Measurements from ENCODE around the gene MTHFD1L.

The MTHFD1L gene

DNA sequence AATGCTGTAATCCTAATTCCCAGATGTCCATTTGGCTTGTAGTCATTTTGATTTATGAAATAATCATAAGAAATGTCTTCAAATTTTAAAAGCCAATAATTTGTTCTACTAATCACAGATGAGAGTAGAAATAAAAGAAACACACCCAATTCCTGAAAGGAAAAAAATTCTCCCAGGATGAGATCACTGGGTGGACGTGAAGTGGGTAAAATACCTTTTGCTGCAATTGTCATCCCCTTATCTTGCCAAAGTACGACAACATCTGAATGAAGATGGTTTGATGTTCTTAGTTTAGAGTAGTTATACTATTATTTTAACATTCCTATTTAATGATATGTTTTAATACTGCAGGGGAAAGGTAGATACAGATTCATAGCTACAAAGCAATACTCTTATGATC lies 33.7 kb downstream of the MTHFD1L start:
- no peak for FAIRE-seq

GRCh38 chr6:150900049-150900448 lies 34.5 kb downstream of the MTHFD1L start:
- FAIRE-seq, result no peak

DNA sequence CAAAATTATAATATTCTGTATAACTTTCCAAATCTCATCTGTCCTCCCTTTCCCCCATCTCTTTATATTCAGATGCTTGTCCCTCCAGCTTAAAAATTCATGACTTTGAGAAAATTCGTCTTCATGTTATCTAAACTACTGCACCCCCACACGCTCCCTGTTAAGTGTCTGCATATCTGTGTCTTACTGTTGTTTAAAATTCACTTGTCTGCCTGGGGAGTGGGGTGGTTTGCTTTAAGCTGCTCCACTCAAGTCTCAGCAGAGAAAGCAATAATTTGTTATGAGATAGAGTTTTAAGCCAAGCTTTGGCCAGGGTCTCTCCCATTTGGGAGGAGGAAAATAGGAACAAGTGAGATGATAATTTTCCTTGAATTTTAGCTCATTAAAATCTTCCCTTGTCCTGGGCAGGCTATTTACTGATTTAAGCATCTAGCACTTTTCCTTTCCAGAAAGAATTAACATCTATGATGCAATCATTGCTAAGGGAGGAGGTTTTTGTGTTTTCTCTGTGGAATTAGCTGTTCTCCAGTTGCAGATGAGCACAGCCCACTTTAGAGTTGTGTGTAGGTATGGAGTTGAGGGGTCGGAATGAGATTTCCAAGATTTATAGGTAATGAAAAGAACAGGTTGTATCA lies 36.8 kb downstream of the MTHFD1L start:
- FAIRE-seq, result no peak

DNA sequence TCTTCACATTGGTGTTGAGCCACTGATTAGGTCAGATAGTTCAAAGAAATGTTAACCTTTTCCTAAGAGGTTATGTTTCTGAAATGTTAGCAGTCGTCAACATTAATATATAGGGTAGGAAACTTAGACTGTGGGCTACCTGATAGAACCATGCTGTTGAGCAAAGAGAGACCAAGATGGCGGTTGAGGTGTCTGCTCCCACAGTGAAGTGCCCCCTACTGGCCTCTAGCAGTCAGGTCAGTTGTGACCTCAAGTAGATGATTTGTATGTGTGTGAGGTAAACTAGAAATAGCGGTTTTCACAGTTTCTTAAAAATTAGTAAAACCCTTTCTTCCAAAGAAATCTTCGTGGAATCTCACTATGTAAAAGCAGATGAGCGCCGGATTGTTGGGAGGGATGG lies 40.3 kb downstream of the MTHFD1L start:
- no peak for FAIRE-seq

GRCh38 chr6:150906641-150907326 lies 41.3 kb downstream of the MTHFD1L start:
- FAIRE-seq, result no peak

GRCh38 chr6:150907383-150907782 lies 41.9 kb downstream of the MTHFD1L start:
- FAIRE-seq, result no peak

GRCh38 chr6:150908901-150909300 lies 43.4 kb downstream of the MTHFD1L start:
- no peak for FAIRE-seq

DNA sequence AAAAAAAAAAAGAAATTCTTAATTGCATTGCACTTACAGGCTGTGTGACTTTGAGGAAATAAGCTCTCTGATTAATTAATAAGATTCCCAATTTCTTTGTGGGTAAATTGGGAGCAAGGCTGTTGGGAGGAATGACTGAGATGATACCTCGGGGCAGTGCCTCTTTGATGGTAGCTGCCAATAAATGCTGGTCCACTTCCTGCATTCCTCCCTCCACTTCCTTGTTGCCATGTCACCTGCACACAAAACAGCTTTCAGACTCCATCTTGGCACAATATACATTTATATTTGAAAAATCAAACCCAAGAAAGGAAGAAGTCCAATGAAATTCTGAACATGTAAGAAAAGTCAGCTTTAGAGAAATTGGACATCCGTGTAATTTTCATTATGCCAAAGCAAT lies 45.1 kb downstream of the MTHFD1L start:
- no peak for FAIRE-seq

- FAIRE-seq, result no peak
These were observed 48.9 kb downstream of the MTHFD1L start for GRCh38 chr6:150914372-150914771.

DNA sequence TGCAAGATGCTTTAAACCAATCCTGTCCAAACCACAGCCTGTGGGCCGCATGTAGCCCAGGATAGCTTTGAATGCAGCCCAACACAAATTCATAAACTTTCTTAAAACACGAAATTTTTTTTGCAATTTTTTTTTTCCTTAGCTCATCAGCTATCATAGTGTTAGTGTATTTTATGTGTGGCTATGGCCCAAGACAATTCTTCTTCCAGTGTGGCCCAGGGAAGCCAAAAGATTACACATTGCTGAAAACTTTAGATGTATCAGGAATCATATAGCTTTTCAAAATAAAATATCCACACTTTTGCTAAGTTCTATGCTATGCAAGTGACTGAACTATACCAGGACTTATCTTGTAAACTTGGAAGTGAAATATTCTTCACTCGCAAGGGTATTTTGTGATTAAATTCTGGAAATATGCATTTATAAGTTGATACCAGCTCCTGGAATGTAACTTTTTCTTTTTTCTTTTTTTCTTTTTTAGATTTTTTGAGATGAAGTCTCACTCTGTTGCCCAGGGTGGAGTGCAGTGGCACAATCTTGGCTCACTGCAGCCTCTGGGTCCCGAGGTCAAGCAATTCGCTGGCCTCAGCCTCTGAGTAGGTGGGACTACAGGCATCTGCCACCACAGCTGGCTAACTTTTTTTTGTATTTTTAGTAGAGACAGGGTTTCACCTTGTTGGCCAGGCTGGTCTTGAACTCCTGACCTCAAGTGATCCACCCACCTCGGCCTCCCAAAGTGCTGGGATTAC lies 49.8 kb downstream of the MTHFD1L start:
- FAIRE-seq, result no peak

- no peak for FAIRE-seq
These were observed 50.4 kb downstream of the MTHFD1L start for GRCh38 chr6:150915880-150916265.

DNA sequence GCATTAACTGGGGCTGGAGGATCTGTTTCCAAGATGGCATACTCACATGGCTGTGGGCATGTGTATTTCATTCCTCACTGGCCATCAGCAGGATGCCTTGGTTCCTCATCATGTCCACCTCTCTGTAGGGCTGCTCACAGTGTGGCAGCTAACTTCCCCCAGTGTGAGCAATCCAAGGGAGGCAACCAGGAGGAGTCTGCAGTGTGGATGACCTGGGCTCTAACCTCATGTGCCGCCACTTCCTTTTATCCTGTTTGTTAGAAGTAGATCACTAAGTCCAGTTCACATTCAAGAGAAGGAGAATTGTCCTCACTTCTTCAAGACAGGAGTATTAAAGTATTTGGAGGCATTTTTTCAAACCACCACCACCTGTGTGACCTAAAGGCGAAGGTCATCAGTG lies 54.4 kb downstream of the MTHFD1L start:
- no peak for FAIRE-seq

- no peak for FAIRE-seq
These were observed 56.6 kb downstream of the MTHFD1L start for GRCh38 chr6:150922137-150922536.

GRCh38 chr6:150924808-150925589 lies 59.5 kb downstream of the MTHFD1L start:
- FAIRE-seq, result no peak

DNA sequence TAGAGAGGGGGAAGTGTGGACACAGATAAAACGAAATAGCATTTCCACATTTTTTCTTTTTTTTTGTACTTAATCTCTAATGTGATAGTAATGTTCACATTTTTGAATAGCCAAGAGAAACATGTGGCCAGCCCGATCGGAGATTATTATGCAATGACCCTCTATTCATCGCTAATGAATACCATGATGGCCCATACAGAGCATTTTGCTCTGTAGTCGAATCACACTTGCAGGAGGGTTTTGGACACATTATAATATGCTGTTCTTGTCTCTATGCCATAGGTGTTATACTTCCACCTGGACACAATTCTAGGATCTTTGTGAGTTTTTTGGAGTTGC lies 60.1 kb downstream of the MTHFD1L start:
- FAIRE-seq, result no peak

DNA sequence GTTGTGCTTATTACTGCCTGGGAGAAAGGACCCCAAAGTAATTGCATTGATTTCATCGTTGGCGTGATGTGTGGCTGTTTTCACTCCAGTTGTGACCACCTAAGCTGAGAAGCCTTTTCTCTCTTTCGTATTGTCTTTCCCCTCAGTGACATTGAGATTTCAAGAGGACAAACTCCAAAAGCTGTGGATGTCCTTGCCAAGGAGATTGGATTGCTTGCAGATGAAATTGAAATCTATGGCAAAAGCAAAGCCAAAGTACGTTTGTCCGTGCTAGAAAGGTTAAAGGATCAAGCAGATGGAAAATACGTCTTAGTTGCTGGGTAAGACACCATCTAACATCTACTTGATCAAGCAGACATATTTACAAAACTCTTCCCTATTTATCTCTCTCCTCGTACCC lies 60.5 kb downstream of the MTHFD1L start:
- no peak for FAIRE-seq

DNA sequence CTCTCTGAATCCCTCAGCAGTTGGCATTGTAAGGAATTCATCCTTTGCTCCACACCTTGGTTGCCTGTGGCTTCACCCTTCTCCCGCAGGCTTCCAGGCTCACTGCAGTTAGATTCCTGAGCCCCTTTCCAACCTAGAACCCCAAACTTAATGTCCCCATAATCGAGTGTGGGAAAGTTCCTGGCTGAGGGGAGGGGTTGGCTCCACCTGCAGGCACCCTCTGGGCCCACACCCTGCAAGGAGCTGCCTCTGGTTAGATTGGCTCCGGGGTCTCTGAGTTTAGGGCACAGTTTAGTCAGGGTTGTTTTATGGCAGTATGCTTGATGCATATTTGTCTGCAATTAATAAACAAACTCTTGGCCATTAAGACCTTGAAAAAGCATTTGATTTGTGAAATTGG lies 63.4 kb downstream of the MTHFD1L start:
- no peak for FAIRE-seq

DNA sequence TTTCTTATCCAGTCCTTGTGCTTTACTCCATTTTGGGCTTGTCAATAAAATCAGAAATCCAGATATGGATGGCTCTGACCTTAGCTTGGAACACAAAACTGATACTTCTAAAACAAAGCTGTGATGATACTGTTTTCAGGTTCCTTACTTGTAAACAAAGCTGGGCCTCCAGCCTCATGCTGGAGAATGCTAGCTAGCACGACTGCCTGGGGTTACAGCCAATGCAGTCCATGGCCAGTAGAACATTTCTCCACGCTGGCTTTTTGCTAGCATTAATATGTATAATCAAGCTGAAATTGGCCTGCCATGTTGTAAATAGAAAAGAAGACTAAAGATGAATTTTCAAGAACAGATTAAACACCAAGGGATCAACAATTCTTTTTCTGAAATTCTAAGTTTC lies 63.9 kb downstream of the MTHFD1L start:
- no peak for FAIRE-seq

- FAIRE-seq, result no peak
These were observed 65.3 kb downstream of the MTHFD1L start for GRCh38 chr6:150930841-150931240.

DNA sequence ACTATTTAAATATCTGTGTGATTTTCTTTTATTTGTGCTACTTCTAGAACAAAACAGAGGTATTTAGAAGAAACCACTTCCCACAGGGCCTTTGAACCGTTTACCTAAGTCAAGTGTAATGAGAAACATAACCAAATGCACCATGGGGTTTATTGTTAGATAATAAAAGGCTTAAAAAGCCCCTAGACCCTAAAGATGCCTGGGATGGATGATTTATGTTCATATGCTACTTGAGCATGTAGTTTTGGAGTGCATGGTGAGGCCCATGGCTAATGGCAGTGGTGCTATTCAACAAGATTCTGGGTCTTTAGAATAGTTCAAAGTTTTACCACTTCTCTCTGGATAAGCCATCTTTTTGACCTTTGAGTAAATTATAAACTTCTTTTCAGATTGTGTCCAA lies 65.9 kb downstream of the MTHFD1L start:
- FAIRE-seq, result no peak

- no peak for FAIRE-seq
These were observed 67.5 kb downstream of the MTHFD1L start for GRCh38 chr6:150932996-150933395.

DNA sequence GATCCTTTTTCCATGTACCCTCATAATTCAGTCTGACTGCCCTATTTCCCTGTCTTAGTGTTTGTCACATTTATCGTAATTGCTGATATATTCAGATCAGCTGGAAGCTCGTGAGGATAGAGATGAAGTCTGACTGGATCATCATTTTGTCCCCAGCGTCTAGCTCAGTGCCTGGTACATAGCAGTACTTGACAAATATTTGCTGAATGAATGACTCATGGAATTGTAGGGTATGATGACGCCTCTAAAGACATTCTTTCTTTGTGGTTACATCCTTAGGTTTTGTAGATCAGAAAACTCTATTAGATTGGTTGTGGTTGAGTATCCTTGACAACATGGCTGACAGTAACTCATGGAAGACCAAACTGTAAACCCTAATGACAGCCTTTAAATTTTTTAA lies 68.9 kb downstream of the MTHFD1L start:
- FAIRE-seq, result no peak

GRCh38 chr6:150936021-150936555 lies 70.6 kb downstream of the MTHFD1L start:
- no peak for FAIRE-seq

Data from colon (tissue), 2 donors.